ENCODE data around the gene SENP2.

GRCh38 chr3:185540695-185541094 is 45.4 kb upstream of the SENP2 start:
- no peak for TF ChIP-seq EZH2 (IDR thresholded peaks at IDR 0.05; ENCODE audit: borderline replicate concordance, low read length)
- TF ChIP-seq, protein P1, sequence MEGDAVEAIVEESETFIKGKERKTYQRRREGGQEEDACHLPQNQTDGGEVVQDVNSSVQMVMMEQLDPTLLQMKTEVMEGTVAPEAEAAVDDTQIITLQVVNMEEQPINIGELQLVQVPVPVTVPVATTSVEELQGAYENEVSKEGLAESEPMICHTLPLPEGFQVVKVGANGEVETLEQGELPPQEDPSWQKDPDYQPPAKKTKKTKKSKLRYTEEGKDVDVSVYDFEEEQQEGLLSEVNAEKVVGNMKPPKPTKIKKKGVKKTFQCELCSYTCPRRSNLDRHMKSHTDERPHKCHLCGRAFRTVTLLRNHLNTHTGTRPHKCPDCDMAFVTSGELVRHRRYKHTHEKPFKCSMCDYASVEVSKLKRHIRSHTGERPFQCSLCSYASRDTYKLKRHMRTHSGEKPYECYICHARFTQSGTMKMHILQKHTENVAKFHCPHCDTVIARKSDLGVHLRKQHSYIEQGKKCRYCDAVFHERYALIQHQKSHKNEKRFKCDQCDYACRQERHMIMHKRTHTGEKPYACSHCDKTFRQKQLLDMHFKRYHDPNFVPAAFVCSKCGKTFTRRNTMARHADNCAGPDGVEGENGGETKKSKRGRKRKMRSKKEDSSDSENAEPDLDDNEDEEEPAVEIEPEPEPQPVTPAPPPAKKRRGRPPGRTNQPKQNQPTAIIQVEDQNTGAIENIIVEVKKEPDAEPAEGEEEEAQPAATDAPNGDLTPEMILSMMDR (conservative IDR thresholded peaks at IDR 0.05 in 1 of 2, IDR thresholded peaks at IDR 0.05 in 1 of 2; ENCODE audit: extremely low read depth in 1 of 2, insufficient read depth in 1 of 2, low read depth in 1 of 2, low read length in 2 of 2) = no peak

Data from mammary epithelial cell (primary cell).